GM18511 (cell line): Measurements from ENCODE around the gene PATJ.

ENCODE experiments used
- ATAC-seq: cut with Tn5 transposase; IDR thresholded peaks from one replicate; pipeline ENCODE4 v1.9.1; 2021; ENCODE audit warnings: mild to moderate bottlenecking, moderate library complexity; ENCODE audit not compliant: unreplicated experiment

The PATJ gene

DNA sequence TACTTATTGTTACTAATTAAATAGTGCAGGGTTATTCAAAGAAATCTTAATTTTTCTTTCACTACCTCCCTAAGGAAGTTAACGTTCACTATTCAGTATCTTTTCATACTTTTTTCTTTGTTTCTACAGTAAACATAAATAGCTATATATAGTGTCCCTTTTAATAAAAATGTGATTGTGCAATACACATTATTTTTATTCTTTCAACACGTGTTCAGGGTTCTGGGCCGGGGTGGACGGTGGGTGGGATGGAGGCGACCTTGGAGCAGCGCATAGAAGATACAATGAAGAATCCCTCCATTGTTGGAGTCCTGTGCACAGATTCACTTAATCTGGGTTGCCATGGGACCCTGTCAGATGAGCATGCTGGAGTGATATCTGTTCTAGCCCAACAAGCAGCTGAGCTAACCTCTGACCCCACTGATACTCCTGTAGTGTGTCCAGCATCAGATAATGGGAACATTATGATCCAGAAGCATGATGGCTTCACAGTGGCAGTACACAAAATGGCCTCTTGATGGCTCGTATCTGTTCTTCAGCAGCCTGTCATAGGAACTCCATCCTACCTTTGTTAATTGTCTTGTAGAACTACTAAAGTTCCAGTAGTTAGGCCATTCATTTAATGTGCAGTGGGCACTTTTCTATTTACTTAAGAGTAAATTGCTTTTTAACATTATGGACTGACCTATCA, 296.5 kb downstream of the PATJ start:
- ATAC-seq: no peak

DNA sequence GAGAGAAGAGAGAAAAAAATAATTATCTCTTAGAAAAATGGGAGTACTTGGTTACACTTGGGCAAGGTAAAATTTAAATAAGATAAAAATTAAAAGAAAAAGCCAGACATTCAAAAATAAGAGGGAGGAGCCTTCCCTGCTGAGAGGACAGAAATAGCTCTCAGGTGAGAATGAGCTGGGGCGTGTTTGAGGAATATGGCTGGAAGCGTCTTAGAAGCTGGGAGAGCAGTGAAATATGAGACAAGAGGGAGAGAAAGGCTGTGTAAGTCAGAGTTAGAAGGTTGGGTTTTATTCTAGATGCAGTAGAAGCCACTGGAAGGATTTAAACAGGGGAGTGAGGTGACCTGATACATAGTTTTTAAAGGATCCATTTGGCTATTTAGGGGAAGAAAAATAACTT, 298.2 kb downstream of the PATJ start:
- no peak for ATAC-seq

DNA sequence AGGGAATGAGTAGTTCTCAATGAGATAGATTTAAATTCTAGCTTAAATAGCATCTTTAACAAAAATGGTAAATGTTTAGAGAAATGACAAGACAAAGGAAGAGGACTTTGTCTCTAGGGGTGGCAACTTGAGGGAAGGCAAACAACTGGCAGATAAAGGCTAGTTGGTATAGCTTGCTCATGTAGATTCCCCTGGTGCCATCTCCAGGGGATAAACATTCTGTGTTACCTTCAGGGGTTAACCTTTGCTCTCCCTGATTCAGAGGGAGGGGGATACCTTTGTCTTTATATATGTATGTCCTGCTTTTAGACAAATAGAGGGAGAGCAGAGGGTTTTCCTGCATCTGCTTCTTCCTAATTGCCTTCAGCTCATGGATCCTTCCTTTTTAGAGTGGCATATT, 298.7 kb downstream of the PATJ start:
- ATAC-seq: no peak

DNA sequence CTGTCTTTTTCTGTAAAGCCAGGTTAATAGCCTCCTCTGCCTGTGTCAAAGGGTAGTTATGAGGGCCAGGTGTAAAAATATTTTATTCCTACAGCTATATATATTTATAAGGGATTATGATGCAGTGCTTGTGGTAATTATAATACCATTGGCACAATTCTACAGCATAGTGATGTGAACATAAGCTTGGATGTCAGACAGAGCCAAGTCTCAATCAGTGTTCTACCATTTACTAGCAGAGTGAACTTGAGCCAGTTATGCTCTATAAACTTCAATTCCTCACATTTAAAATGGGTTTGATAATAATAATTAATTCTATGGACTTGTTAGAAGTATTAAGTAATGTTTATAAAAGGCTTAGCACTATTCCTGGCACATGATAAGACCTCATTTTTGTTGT, 300.9 kb downstream of the PATJ start:
- ATAC-seq: no peak

DNA sequence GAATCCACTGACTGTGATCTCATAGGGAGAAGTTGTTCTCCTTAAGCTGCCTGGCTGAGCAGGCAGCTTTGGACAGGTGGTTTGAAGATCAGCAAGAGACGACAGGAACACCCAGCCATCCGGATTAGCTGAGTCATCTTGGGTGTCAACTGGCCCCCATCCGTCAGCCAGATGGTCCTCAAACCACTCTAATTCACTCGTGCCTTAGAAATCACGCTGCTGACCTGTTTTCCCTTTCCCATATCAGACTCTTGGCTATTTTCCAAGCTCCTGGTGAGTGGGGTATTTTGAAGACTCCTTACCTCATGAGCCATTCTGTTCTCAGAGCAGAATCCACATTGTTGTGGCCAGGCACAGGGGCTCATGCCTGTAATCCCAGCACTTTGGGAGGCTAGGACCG, 303.3 kb downstream of the PATJ start:
- no peak for ATAC-seq

DNA sequence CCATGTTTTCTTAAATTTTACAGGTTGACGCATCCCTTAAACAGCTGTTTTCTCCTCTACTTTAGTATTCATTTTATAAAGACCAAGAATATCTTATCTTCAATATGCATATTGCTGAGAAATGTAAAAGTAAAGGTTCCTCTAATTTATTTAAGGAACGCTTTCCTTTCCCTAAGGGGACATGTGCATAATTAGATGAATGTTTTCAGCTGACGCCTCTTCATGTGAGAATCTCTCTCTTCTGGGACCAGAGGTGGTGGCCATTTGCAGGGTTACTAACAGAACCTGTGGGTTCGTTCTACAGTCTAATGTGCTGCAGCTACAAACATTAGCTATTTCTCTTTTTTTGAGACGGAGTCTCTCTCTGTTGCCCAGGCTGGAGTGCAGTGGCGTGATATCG, 304.6 kb downstream of the PATJ start:
- no peak for ATAC-seq

DNA sequence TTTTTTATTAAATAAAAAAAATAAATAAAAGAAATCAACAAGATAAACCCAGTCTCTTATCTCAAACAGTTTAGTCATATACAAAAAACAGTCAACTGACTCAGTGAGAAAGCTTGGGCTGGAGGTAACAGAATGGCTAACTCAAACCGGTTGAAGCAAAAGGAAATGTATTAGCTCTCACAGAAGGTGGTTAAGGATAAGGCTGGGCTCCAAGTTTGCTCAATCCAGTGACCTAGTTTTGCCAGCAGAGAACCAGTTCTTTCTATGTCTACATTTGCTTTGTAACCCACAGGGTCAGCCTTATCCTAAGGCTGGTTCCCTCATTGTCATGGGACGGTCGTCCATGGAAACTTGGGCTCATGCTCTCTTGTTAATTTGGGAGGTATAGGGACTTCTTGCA, 307.9 kb downstream of the PATJ start:
- ATAC-seq: no peak

DNA sequence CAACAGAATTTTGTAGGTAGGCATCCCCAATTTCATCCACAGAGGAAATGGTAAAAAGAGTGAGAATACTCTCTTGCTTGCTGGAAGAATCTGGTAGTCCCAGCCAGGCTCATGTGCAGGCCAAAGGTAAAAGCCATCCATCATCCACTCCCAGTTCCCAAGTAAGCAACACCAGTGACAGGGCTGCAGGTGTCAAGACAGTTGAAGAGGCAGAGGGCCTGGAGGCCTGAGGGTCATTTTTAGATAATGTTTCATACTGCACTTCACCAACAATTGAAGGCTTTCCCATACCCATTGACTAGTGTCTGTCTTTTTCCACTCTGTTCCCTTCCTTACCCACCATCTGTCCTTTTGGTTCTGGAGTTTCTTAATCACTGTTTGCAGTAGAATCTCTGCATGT, 310.7 kb downstream of the PATJ start:
- ATAC-seq: no peak

DNA sequence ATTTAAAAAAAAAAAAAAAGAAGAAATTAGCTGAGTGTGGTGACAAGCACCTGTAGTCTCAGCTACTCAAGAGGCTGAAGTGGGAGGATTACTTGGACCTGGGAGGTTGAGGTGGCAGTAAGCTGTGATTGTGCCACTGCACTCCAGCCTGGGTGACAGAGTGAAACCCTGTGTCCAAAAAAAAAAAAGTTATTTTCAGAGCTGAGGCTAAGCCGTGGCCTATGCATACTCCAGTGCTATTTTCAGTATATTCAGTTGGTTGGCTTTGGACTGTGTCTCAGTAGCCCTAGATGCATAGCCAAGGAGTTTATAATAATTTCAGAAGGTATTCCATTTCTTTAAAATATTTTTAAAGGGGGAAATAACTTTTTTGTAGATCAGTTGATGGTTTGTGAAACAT, 311.9 kb downstream of the PATJ start:
- no peak for ATAC-seq

DNA sequence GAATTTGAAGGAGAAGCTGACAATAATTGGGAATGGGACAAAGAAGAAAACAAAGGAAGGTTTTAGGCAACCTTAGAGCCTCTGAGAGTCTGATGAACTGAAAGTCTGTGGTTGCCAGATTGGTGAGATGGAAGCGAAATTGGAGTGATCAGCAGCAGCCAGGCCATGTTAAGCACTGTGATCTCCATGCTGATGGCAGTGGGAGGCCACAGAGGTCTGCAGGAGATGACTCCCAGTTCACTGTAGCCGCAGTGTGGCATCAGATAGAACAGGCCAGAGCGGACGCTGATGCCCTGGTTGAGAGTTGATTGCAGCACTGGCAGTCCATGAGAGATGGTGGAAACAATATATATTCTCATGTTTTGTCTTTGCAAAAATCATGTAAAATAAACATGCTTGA, 314.9 kb downstream of the PATJ start:
- no peak for ATAC-seq

DNA sequence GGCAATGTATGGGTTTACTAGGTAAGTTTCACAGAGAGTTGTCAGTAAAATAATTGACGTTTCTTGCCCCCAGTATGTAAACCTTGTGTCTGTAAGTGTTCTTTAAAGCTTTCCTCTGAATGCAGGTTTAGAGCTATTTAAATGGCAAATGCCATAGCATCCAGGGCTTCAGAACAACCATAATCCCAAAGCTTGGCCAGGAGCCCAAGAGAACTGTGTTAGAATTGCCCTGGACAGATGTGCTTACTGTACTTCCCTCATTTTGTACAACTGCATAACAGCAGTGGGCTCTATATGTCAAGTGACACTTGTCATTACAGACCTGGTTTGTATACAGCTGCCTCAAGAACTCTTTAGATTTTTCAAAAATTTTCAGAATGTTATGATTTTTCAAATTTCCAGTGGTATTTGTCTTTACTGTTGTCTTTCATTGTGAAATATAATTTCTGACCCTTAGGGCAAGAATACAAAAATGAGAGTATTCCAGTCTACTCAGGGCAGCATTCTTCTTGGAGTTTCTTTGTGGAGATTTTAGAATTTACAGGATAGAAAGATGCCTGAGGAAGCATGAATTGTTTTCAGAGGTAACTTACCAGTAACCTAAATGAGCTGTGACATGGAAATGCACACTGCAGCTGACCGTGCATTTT, 315.5 kb downstream of the PATJ start:
- ATAC-seq: no peak

DNA sequence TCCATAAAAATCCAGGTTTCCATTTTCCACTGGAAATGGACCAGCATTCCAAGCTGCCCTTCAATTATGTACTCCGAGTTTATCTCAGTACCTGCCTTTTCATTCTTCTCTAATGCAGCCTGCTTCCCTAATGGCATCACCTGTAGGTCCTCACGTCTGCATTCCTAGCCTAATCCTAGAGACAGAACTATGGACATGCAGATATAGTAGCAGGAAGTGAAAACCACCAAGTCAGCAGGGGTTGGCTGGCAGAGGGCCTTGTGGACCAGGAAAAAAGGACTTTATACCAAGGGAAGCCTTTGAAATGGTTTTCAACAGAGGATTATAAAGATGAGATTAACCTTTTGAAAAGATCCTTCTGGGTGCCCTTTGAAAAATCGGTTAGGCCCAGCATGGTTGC, 316.7 kb downstream of the PATJ start:
- no peak for ATAC-seq

DNA sequence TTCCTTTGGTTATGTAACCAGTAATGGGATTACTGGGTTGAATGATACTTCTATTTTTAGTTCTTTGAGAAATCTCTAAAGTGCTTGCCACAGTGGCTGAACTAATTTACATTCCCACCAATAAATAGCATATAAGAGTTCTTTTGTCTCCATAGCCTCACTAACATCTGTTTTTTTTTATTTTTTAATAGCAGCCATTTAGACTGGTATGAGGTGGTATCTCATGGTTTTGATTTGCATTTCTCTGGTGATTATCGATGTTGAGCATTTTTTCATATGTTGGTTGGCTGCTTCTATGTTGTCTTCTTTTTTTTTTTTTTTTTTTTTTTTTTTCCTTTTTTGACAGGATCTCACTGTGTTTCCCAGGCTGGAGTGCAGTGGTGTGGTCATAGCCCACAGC, 319.8 kb downstream of the PATJ start:
- no peak for ATAC-seq

DNA sequence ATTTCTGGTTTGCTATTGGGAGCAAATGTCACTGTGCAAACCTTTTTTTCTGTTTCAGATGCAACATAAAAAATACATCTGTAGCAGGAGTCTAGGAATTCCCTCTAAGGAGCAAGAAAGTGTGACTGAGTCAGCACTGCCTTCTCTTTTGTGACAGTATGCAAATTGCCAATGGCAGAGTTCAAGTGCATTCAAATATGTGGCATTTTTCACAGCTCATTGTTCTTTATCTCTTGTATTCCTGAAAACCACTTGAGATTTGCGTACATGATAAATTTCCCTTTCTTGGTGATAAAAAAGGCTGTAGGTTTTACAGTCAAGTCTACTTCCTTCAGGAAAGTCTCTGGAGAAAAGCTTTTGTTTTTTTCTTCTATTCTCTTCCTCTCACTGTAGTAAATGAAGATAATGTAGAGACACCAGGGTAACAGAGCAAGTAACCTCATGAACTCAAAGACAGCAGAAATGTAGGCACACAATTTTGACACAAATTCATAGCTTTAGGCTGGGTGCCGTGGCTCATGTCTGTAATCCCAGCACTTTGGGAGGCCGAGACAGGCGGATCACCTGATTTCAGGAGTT, 322.6 kb downstream of the PATJ start:
- ATAC-seq: no peak

DNA sequence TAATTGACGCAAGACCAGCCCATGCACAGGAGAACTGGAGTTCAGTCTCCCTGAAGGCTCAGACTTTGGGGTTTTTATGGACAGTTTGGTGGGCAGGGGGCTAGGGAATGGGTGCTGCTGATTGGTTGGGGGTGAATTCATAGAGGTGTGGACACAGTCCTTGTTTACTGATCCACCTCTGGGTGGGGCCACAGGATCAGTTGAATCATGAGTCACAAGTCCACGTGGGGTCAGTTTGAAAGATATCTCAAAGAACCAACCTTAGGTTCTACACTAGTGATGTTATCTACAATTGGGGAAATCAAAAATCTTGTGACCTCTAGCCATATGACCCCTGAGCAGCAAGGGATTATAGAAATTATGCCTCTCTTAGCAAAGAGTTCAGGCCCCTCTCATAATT, 324.4 kb downstream of the PATJ start:
- no peak for ATAC-seq

DNA sequence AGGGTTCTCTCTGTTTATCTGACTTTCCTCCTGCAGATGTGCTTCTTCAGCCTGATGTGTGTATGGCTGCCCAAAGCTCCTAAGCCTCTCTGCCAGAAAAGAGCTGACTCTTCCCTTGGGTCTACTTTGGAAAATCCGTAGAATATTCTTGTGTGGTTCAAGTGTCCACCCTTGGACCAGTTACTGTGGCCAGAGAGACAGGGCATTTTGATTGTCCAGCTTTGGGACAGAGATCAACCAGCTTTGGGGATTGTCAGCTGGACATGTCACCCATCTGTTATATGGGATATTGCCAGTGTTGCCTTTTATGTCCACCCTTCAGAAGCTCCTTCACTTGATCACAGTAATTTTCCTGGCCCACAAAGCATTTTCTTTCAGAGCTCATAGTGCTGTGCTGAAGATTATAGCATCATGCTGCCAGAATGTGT, 326.1 kb downstream of the PATJ start:
- ATAC-seq: no peak

DNA sequence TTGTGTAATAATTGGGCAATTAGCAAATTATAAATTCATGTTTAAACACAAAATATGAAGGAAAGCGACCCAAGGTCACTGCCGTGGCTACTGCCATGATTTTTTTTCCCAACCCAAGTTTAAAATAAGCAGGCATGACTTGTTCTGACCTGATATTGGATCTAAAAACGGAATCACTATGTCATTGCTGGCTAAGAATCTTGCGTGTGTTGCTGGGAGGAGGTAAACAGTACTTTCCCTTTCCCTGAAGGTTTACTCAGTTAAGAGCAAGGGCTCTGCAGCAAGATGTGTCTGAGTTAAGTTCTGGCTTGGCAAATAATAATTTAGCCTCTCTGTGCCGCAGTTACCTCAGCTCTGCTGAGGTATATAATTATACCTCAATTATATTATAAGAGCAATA, 326.7 kb downstream of the PATJ start:
- ATAC-seq: no peak

DNA sequence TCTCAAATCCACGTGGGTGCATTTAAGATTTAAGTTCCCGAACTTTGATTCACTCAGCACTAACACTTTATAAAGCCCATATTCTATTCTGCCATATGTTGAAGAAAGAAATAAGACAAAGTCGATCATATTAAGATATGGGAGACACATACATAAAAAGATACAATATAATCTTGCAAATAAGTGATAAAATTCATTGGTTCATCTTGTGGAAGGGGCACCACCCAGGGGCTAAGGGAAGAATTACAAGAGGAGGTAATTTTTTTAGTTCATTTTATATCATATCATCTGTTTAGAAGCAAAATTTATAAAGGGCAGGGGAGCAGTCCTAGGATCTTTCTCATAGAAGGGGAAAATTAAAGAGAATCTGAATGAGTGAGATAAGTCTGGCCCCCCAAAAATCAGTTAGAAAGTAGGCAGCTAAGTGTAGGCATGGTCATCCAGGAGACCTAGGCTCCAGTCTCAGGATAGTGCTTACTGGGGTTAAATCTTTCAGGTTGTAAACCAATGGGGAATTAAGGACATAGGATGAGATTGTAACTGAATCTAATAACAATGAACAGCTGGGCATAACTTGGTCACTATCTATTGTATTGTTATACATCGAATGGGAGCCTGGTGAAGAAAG, 328.2 kb downstream of the PATJ start:
- no peak for ATAC-seq

DNA sequence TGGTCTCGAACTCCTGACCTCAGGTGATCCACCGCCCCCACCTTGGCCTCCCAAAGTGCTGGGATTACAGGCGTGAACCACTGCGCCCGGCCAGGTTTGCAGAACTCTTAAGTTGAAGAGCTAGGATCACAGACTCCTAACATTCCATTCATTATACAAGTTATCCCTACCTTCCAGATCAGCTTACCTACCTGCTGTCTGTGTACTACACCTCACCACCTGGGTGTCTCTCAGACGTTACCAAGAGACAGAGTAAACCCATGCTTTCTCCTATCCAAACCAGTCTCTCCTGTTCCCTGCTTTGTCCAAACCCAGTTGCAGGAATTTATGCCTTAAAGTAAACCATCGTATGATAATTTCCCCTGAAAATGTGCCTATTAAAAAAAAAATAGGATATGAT, 329.4 kb downstream of the PATJ start:
- no peak for ATAC-seq

DNA sequence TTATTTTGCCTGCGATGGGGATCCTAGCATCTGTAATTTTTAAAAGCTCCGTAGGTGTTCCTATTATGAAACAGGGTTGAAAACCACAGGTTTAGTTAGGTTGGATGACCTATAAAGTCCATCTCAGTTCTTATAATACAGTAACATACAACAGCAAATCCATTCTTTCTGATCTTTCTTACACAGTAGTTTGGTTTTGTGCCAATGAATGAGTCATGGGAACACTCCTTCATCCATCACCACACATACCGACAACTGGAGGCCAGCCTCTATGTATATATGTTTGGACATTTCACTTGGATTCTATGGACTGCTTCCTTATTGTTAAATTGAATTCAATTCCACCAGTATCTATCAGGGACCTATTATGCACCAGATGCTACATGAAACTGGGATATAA, 334.0 kb downstream of the PATJ start:
- ATAC-seq: no peak

DNA sequence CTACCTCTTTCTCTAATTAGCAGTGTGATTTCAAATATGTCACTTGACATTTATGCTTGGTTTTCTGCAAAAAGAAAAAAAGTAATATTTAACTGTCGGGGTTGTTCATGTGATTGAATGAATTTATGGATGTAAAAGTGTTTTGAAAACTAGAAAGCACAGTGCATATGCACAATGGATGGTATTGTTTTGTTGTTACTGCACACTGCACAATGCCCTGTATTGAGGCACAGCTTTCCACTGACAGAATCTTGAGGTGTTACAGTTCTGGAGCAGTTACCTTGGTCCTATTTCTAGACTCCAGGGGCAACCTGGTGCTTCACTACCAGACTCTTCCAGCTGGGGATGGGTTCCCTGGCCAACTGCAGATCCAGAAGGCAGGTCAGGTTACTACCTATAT, 335.5 kb downstream of the PATJ start:
- no peak for ATAC-seq
